ENCODE data around the gene KY.

GRCh38 chr3:134597390-134597970, 53.3 kb downstream of the KY start:
- TF ChIP-seq, protein P1, sequence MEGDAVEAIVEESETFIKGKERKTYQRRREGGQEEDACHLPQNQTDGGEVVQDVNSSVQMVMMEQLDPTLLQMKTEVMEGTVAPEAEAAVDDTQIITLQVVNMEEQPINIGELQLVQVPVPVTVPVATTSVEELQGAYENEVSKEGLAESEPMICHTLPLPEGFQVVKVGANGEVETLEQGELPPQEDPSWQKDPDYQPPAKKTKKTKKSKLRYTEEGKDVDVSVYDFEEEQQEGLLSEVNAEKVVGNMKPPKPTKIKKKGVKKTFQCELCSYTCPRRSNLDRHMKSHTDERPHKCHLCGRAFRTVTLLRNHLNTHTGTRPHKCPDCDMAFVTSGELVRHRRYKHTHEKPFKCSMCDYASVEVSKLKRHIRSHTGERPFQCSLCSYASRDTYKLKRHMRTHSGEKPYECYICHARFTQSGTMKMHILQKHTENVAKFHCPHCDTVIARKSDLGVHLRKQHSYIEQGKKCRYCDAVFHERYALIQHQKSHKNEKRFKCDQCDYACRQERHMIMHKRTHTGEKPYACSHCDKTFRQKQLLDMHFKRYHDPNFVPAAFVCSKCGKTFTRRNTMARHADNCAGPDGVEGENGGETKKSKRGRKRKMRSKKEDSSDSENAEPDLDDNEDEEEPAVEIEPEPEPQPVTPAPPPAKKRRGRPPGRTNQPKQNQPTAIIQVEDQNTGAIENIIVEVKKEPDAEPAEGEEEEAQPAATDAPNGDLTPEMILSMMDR (conservative IDR thresholded peaks at IDR 0.05 in 1 of 2, IDR thresholded peaks at IDR 0.05 in 1 of 2; ENCODE audit: low read depth in 1 of 2, low read length in 2 of 2), result no peak
- no peak for TF ChIP-seq EZH2 (IDR thresholded peaks at IDR 0.05; ENCODE audit: low read length, missing control alignments)

Data from fibroblast of lung (primary cell).